Neural cell (in vitro differentiated cells): Measurements from ENCODE around the gene DENND5B. TPM values are rescaled to one million over a fixed set of nuclear protein-coding genes. Genes with fewer than 3 reads are reported as not detected.

ENCODE experiments used
- H2AFZ ChIP-seq: fragments of 200-600, 300-800 bp; sonication (generic), shearing (Covaris generic); 2 replicates; pipeline ENCODE4 v1.6.0; 2014; ENCODE audit warnings: low read depth, mild to moderate bottlenecking, antibody characterized with exemption, low read length, moderate library complexity
- H3F3A ChIP-seq: fragments of 200-600 bp; shearing (Covaris generic); 2 replicates; pipeline ENCODE4 v1.6.1; 2016; ENCODE audit warnings: mild to moderate bottlenecking, moderate library complexity, mixed read lengths, antibody characterized with exemption, low read length; ENCODE audit not compliant: insufficient read depth, poor library complexity, severe bottlenecking
- H3K27ac ChIP-seq: fragments of 200-600, 300-800 bp; sonication (generic), shearing (Covaris generic); 2 replicates; pipeline ENCODE4 v1.5.1; 2014; ENCODE audit warnings: mild to moderate bottlenecking, low read length, moderate library complexity
- H3K27me3 ChIP-seq: fragments of 300-800, 200-600 bp; sonication (generic), shearing (Covaris generic); 2 replicates; pipeline ENCODE4 v1.6.0; 2014; ENCODE audit warnings: mild to moderate bottlenecking, low read depth, low read length, moderate library complexity; ENCODE audit not compliant: insufficient read depth
- H3K36me3 ChIP-seq: fragments of 300-800, 200-600 bp; sonication (generic), shearing (Covaris generic); 2 replicates; pipeline ENCODE4 v1.5.1; 2014; ENCODE audit warnings: mild to moderate bottlenecking, antibody characterized with exemption, low read length, moderate library complexity; ENCODE audit not compliant: insufficient read depth
- H3K4me2 ChIP-seq: fragments of 300-800, 200-600 bp; sonication (generic), shearing (Covaris generic); 2 replicates; pipeline ENCODE4 v1.6.0; 2014; ENCODE audit warnings: mild to moderate bottlenecking, low read length
- H3K4me3 ChIP-seq: fragments of 300-800, 200-600 bp; sonication (generic), shearing (Covaris generic); 2 replicates; pipeline ENCODE4 v1.5.1; 2014; ENCODE audit warnings: mild to moderate bottlenecking, low read length, moderate library complexity
- H3K79me2 ChIP-seq: fragments of 200-600 bp; shearing (Covaris generic); replicated peaks from 2 replicates; pipeline ENCODE4 v1.6.0; 2014; ENCODE audit warnings: mild to moderate bottlenecking, low read length, moderate library complexity; ENCODE audit not compliant: insufficient read depth
- H3K9ac ChIP-seq: fragments of 300-800, 200-600 bp; sonication (generic), shearing (Covaris generic); 2 replicates; pipeline ENCODE4 v1.6.1; 2016; ENCODE audit warnings: mild to moderate bottlenecking, low read length, mixed read lengths
- H3K9me2 ChIP-seq: fragments of 200-600 bp; shearing (Covaris generic); 2 replicates; pipeline ENCODE4 v1.6.1; 2016; ENCODE audit warnings: mild to moderate bottlenecking, low read length, mixed read lengths; ENCODE audit not compliant: insufficient read depth
- H3K9me3 ChIP-seq: fragments of 200-600, 300-800 bp; sonication (generic), shearing (Covaris generic); 2 replicates; pipeline ENCODE4 v1.6.1; 2016; ENCODE audit warnings: mild to moderate bottlenecking, mixed run types, low read length, moderate library complexity, mixed read lengths
- H4K20me1 ChIP-seq: fragments of 200-600 bp; shearing (Covaris generic); 2 replicates; pipeline ENCODE4 v1.6.1; 2016; ENCODE audit warnings: mild to moderate bottlenecking, mixed run types; ENCODE audit not compliant: insufficient read depth
- EP300 ChIP-seq: fragments of 450-650 bp; conservative IDR thresholded peaks from 2 replicates; pipeline ENCODE4 v1.6.1; 2014; ENCODE audit warnings: antibody characterized with exemption, mild to moderate bottlenecking, moderate library complexity; ENCODE audit not compliant: poor library complexity, severe bottlenecking
- EZH2 ChIP-seq: fragments of 200-600, 300-800 bp; shearing (Covaris generic), sonication (generic); IDR thresholded peaks from 2 replicates; pipeline ENCODE4 v1.6.1; 2014; ENCODE audit warnings: antibody characterized with exemption, low read length, borderline replicate concordance, mild to moderate bottlenecking; ENCODE audit not compliant: insufficient read depth, poor library complexity, severe bottlenecking
- MXI1 ChIP-seq: fragments of 450-650 bp; conservative IDR thresholded peaks from 2 replicates; pipeline ENCODE4 v1.6.1; 2014; ENCODE audit warnings: antibody characterized with exemption, mild to moderate bottlenecking; ENCODE audit not compliant: poor library complexity, severe bottlenecking
- POLR2AphosphoS5 ChIP-seq: IDR thresholded peaks from 2 replicates; pipeline ENCODE4 v1.6.1; 2012
- RAD21 ChIP-seq: fragments of 450-650 bp; conservative IDR thresholded peaks from 2 replicates; pipeline ENCODE4 v1.6.1; 2014; ENCODE audit warnings: antibody characterized with exemption, mild to moderate bottlenecking, moderate library complexity
- REST ChIP-seq: IDR thresholded peaks from 2 replicates; pipeline ENCODE4 v1.6.1; 2012; ENCODE audit warnings: borderline replicate concordance
- SMC3 ChIP-seq: fragments of 450-650 bp; conservative IDR thresholded peaks from 2 replicates; pipeline ENCODE4 v1.6.1; 2014; ENCODE audit warnings: antibody characterized with exemption, mild to moderate bottlenecking, moderate library complexity; ENCODE audit not compliant: poor library complexity
- TAF1 ChIP-seq: IDR thresholded peaks from 2 replicates; pipeline ENCODE4 v1.6.1; 2012; ENCODE audit warnings: low read depth
- polyA plus RNA-seq: library from polyadenylated mRNA; depleted of rRNA; stranded (reverse); fragments of >200 nt; gene quantifications from 2 replicates; pipeline ENCODE4 v1.2.3, GENCODE V29; 2014
- TF ChIP-seq, protein P1 (sequence below): fragments of 450-650 bp; IDR thresholded peaks from 2 replicates; pipeline ENCODE4 v1.5.1; 2014; ENCODE audit warnings: antibody characterized with exemption, mild to moderate bottlenecking, moderate library complexity; ENCODE audit not compliant: poor library complexity, severe bottlenecking

Gene DENND5B
- polyA plus RNA-seq, 1 donor from 2014 or later = 23.8 TPM

DNA sequence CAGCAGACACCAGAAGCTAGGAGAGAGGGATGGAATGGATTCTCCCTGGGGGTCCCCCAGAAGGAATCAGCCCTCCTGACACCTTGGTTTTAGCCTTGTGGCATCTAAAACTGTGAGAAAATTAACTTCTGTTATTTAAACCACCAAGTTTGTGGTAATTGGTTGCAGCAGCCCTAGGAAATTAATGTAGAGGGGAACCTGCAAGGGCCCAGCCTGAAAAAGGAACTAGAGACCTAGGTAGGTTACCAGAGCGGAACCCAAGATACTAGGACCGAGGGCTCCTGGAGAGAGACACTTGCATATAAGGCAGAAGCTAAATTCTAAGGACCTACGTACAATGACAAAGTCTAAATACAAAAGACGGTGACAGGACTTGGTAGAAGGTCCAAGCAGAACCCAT is 8.1 kb upstream of the DENND5B start:
- H2AFZ ChIP-seq = no peak overlapping the region

GRCh38 chr12:31597066-31597465 is 6.1 kb upstream of the DENND5B start:
- Histone ChIP-seq H3K4me3 (no peak overlapping the region), H3K4me2 (no peak overlapping the region), H3K27ac (no peak overlapping the region), H3K27me3 (no peaks in the 10 kb centered on the region), H4K20me1 (no peaks in the 10 kb centered on the region), H3K9me2 (no peaks in the 10 kb centered on the region), H3K9me3 (no peaks in the 10 kb centered on the region), H3K36me3 (no peaks in the 10 kb centered on the region), H3K9ac (no peak overlapping the region), H2AFZ (no peak overlapping the region), H3K79me2 (no peaks in the 10 kb centered on the region), H3F3A (no peaks in the 10 kb centered on the region)
- TF ChIP-seq REST (no peak), TAF1 (no peak), EP300 (no peak), SMC3 (no peak), POLR2AphosphoS5 (no peak), EZH2 (no peak), MXI1 (no peak)
- TF ChIP-seq, protein P1, sequence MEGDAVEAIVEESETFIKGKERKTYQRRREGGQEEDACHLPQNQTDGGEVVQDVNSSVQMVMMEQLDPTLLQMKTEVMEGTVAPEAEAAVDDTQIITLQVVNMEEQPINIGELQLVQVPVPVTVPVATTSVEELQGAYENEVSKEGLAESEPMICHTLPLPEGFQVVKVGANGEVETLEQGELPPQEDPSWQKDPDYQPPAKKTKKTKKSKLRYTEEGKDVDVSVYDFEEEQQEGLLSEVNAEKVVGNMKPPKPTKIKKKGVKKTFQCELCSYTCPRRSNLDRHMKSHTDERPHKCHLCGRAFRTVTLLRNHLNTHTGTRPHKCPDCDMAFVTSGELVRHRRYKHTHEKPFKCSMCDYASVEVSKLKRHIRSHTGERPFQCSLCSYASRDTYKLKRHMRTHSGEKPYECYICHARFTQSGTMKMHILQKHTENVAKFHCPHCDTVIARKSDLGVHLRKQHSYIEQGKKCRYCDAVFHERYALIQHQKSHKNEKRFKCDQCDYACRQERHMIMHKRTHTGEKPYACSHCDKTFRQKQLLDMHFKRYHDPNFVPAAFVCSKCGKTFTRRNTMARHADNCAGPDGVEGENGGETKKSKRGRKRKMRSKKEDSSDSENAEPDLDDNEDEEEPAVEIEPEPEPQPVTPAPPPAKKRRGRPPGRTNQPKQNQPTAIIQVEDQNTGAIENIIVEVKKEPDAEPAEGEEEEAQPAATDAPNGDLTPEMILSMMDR = no peak

More for the DNA sequence above, 8.1 kb upstream of the DENND5B start:
- H3K36me3 ChIP-seq = no peaks in the 10 kb centered on the region
- no peak overlapping the region for H3K4me2 ChIP-seq
- TF ChIP-seq POLR2AphosphoS5 (no peak), EZH2 (no peak), EP300 (no peak), SMC3 (no peak), RAD21 (no peak), REST (no peak), MXI1 (no peak), TAF1 (no peak)
- TF ChIP-seq, protein P1 = no peak
- H3K9me3 ChIP-seq = no peaks in the 10 kb centered on the region
- no peak overlapping the region for H3K27ac ChIP-seq
- no peaks in the 10 kb centered on the region for H3K79me2 ChIP-seq
- no peaks in the 10 kb centered on the region for H4K20me1 ChIP-seq
- H3K9me2 ChIP-seq = no peaks in the 10 kb centered on the region
- no peak overlapping the region for H3K9ac ChIP-seq
- H3F3A ChIP-seq = no peaks in the 10 kb centered on the region
- no peaks in the 10 kb centered on the region for H3K27me3 ChIP-seq
- no peak overlapping the region for H3K4me3 ChIP-seq
